Activated CD8-positive, alpha-beta memory T cell treated with anti-CD3 and anti-CD28 coated beads for 1 hour (primary cell): ENCODE measurements around the gene UQCRH.
A peak's percentile ranks its signal among the peaks of the same experiment; 100 is the strongest.

Experiments
- DNase-seq, 2 donors: peaks; one replicate each; pipeline ENCODE4 v3.0.0-alpha.2; 2020; ENCODE audit warnings: low read depth in 1 of 2; ENCODE audit errors: extremely low read depth in 1 of 2

UQCRH gene

DNA sequence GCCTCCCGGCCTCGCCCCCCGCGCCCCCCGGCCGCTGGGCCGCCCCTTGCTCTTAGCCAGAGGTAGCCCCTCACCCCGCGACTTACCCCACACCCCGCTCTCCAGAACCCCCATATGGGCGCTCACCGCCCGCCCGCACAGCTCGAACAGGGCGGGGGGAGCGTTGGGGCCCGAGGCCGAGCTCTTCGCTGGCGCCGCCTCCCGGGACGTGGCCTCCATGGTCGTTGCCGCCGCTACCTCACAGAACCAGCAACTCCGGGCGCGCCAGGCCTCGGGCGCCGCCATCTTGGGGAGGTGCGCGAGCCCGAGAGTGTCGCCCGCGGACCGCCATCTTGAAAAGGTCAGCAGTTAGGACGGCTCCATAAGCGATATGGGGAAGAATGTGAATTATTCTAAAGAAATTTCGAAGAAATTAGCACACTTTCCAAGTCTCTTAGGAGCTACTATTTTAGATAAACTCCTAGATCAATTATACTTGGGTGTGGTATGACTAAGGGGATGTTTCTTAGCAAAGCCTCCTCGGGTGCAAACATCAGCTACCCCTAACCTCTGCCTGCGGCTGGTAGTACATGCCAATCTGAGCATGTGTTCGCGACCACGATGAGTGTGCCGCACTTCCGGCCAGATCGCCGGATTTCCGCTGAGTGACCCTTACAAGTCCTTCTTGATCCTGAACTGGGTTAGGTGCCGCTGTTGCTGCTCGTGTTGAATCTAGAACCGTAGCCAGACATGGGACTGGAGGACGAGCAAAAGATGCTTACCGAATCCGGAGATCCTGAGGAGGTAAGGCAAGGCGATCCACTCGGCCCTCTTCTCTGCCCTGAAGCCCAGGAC, at the start of gene UQCRH, which contains the start of gene LRRC41:
TSS of gene UQCRH (plus strand) at position 661 of the 834 bp plus-strand sequence. CDS start at position 730, 69 bp downstream.
TSS of gene LRRC41 (minus strand) at position 579 of the 834 bp plus-strand sequence. CDS start at position 285, 294 bp downstream.
- DNase-seq = peak; percentile 80 to 87

DNA sequence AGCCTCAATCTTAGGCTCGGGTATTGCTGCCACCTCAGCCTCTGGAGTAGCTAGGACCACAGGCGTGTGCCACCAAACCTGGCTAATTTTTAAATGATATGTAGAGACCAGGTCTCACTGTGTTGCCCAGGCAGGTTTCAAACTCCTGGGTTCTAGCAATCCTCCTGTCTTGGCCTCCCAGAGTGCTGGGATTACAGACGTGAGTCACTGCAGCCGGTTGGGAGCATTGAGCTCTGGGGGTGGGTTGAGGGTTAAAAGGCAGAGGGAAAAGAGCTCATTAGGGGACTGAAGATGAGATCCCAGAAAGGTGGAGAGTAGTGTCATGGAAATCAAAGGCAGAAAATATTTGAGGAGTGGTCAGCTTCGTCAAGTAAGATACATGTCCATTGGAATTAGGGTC, 48.8 kb upstream of the UQCRH start:
- DNase-seq = no peak

DNA sequence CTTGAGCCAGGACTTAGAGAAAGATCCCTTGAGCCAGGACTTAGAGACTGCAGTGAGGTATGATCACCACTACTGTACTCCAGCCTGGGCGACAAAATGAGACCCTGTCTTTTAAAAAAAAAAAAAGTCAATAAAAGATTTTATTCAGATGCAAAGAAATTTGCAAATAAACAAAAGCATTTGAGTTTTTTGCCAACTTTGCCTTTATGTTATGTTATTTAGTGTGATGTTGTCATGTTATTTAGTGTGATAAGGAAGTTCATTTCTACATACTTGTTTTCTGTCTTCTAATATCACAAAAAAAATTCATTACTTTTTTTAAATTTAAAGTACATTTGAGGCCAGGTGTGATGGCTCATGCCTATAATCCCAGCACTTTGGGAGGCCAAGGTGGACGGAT, 47.0 kb upstream of the UQCRH start:
- no peak for DNase-seq

GRCh38 chr1:46262508-46262907, 41.0 kb upstream of the UQCRH start:
- DNase-seq = no peak

- no peak for DNase-seq
Observed at GRCh38 chr1:46263146-46263545, 40.4 kb upstream of the UQCRH start.

DNA sequence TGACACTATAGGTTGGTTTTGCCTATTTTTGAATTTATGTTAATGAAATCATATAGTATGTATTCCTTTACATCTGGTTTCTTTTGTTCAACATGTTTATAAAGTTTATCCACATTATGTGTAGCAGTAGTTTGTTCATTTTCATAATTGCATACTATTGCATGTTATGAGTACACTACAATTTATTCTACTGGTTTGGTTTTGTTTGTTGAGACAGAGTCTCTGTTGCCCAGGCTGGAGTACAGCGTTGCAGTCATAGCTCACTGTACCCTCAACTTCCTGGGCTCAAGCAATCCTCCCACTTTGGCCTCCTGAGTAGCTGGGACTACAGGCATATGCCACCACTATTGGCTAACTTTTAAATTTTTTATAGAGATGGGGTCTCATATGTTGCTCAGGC, 34.9 kb upstream of the UQCRH start:
- no peak for DNase-seq

- no peak for DNase-seq
Observed at GRCh38 chr1:46274225-46275029, 29.1 kb upstream of the UQCRH start.

GRCh38 chr1:46275030-46275337, 28.5 kb upstream of the UQCRH start:
- no peak for DNase-seq

GRCh38 chr1:46277658-46278373, 25.7 kb upstream of the UQCRH start:
- DNase-seq = no peak

- no peak for DNase-seq
Observed at GRCh38 chr1:46278807-46279206, 24.7 kb upstream of the UQCRH start.

GRCh38 chr1:46280092-46280491, 23.4 kb upstream of the UQCRH start:
- DNase-seq = no peak

DNA sequence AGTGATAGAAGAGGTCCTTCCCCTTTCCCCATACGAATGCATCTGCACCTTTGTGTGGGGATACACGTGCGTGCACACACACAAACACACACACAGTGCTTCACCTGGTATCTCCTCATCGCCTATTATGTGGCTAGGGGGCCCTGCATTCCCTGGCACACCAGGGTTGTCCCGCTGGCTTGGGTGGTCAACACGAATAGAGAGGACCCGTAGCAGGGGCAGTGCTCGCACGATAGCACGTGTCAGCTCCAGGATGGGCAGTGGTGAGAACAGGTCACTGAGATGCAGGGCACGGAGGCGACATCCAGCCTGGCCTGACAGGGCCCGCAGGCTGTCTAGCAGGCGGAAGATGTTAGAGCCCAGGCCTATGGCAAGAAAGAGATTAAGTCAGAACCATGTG, 22.5 kb upstream of the UQCRH start:
- no peak for DNase-seq

- no peak for DNase-seq
Observed at GRCh38 chr1:46284058-46284457, 19.4 kb upstream of the UQCRH start.

GRCh38 chr1:46284597-46285564, 18.6 kb upstream of the UQCRH start:
- DNase-seq = no peak

GRCh38 chr1:46285730-46286477, 17.6 kb upstream of the UQCRH start:
- no peak for DNase-seq

DNA sequence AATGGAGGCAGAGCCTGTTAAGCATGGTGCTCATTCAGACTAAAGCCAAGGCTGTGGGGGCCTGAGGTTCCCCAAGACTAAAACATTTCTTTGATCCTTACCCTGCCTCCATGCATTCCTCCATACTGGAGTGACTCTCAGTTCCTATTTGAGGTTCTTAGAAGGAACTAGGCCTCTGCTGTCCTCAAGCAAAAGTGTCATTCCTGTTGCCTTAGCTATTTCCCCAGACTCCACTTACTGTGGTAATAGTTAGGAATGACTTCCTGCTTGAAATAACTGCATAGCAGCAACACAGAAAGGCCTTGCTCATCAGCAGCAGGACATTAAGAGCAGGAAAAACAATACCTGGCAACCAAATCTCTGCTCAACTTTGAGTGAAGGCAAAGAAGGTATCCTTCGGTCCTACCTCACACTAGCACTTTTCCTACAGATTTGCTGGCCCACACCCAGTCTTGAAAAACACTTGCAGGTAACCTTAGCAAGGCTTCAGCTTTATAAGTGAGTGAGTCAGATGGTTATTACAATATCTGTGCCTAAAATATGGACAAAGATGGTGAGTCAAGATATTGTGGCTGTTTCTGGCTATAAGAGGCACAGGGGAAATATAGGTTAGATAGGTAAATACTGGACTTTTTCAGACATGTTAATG, 14.9 kb upstream of the UQCRH start:
- DNase-seq = no peak

- DNase-seq = no peak
Observed at GRCh38 chr1:46289134-46289494, 14.4 kb upstream of the UQCRH start.

- DNase-seq = no peak
Observed at GRCh38 chr1:46289976-46290375, 13.5 kb upstream of the UQCRH start.

DNA sequence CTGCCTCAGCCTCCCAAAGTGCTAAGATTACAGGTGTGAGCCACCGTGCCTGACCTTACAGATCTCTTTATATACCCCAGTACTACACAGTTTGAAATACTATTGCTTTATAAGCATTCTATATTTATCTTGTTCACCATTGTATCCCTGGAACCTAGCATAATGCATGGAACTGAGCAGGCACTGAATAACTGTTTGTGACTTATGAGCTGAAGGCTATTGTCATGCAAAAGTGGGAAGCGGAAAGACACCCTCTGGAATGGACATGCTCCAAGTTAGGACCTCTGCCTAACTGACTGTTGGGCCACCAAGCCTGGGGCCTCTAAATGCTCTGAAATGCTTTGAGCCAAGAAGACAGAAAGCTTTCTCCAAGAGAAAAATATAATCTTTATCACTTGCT, 8.2 kb upstream of the UQCRH start:
- DNase-seq = no peak
